ENCODE results near the gene PLCH1. TPM values are rescaled to one million over a fixed set of nuclear protein-coding genes. Genes with fewer than 3 reads are reported as not detected.

PLCH1 gene
- total and polyA plus RNA-seq, 2 of the 13 experiments (the other 11 are each of a cell fraction or from before 2014, with no cell fraction given): 2.0 to 3.0 TPM

- intact Hi-C loops (cut with micrococcal nuclease; ENCODE audit: unreplicated experiment): loop anchor here (5.0 kb wide), 1 partner anchor 105 kb away; the partner anchor contains the start of gene SLC33A1
- Histone ChIP-seq H3K36me3 (replicated peaks in 1 of 2; ENCODE audit: control insufficient read depth in 1 of 2, insufficient read depth in 2 of 2, low read length in 2 of 2) (no peaks in the 10 kb centered on the region), H3K27ac (ENCODE audit: extremely low read length, insufficient read depth, low read length) (peak overlapping the region; percentile 64), H3K4me1 (ENCODE audit: insufficient read depth, low read length) (peaks cover 65% of the 10 kb centered on the region), H3K27me3 (ENCODE audit: control insufficient read depth in 1 of 2, insufficient read depth in 2 of 2, low read length in 2 of 2) (peaks cover 0 to 3% of the 10 kb centered on the region in 2 experiments; a peak in 1 of 5 replicates), H3K9ac (ENCODE audit: insufficient read depth, low read depth, low read length) (peak overlapping the region; percentile 31), H3K9me3 (ENCODE audit: low read length) (no peaks in the 10 kb centered on the region), H3K4me2 (ENCODE audit: low read depth, low read length) (peak overlapping the region; percentile 90), H4K20me1 (ENCODE audit: insufficient read depth, low read length) (no peaks in the 10 kb centered on the region), H2AFZ (ENCODE audit: low read length) (no peak overlapping the region), H3K4me3 (replicated peaks in 1 of 3; ENCODE audit: insufficient read depth in 1 of 3, low read depth in 2 of 3, low read length in 3 of 3) (no peak overlapping the region), H3K79me2 (ENCODE audit: insufficient read depth, low read length) (no peaks in the 10 kb centered on the region)
- no TSS peak for BruUV-seq (replicated peaks)
- ChIA-PET CTCF (ENCODE audit: low intra/inter-chr PET ratio, low total read pairs) (no interaction called here), POLR2A (interaction anchor here (1.1 to 5.6 kb wide), 3 partner anchors 10 to 106 kb away, joined by 3 to 38 read pairs (median 4); partner anchors contain the start of gene C3orf33)
- DNase-seq (ENCODE audit: low spot score) (peak; percentile 37), FAIRE-seq (no peak), ATAC-seq (no peak)
- in situ Hi-C loops (cut with HindIII; ENCODE audit: extremely low pct_ligation_motif_present, low pct_unique_long_range_greater_than_20kb): loop anchor here (5.0 kb wide), 1 partner anchor 115 kb away; no protein-coding TSS in a partner anchor
- 48% methylated on average over 2 of the region's 2 CpGs for WGBS (ENCODE audit: low lambda C conversion rate)
- TF ChIP-seq ZNF691 (CRISPR knock-in tag; IDR thresholded peaks at IDR 0.05; ENCODE audit: borderline replicate concordance, low read depth) (no peak), FOXJ3 (CRISPR knock-in tag; IDR thresholded peaks at IDR 0.05; ENCODE audit: borderline replicate concordance) (no peak), NKX3-1 (CRISPR knock-in tag; IDR thresholded peaks at IDR 0.05) (no peak)
Measured at GRCh38 chr3:155747286-155747945, 2.5 kb upstream of the PLCH1 start.

- Histone ChIP-seq H3K9me3 (ENCODE audit: low read length) (no peaks in the 10 kb centered on the region), H3K79me2 (ENCODE audit: insufficient read depth, low read length) (no peaks in the 10 kb centered on the region), H3K4me3 (replicated peaks in 1 of 3; ENCODE audit: insufficient read depth in 1 of 3, low read depth in 2 of 3, low read length in 3 of 3) (no peak overlapping the region), H3K4me2 (ENCODE audit: low read depth, low read length) (peak overlapping the region; percentile 70), H3K27me3 (ENCODE audit: control insufficient read depth in 1 of 2, insufficient read depth in 2 of 2, low read length in 2 of 2) (peaks cover 0 to 3% of the 10 kb centered on the region in 2 experiments; a peak in 1 of 5 replicates), H2AFZ (ENCODE audit: low read length) (no peak overlapping the region), H3K4me1 (ENCODE audit: insufficient read depth, low read length) (peaks cover 65% of the 10 kb centered on the region), H4K20me1 (ENCODE audit: insufficient read depth, low read length) (no peaks in the 10 kb centered on the region), H3K27ac (ENCODE audit: extremely low read length, insufficient read depth, low read length) (no peak overlapping the region), H3K9ac (ENCODE audit: insufficient read depth, low read depth, low read length) (no peak overlapping the region), H3K36me3 (replicated peaks in 1 of 2; ENCODE audit: control insufficient read depth in 1 of 2, insufficient read depth in 2 of 2, low read length in 2 of 2) (no peaks in the 10 kb centered on the region)
- CTCF ChIA-PET (ENCODE audit: low intra/inter-chr PET ratio, low total read pairs): no interaction called here
- intact Hi-C loops (cut with micrococcal nuclease; ENCODE audit: unreplicated experiment) (loop anchor here (5.0 kb wide), 1 partner anchor 106 kb away; the partner anchor contains the start of gene SLC33A1), in situ Hi-C loops (cut with HindIII; ENCODE audit: extremely low pct_ligation_motif_present, low pct_unique_long_range_greater_than_20kb) (loop anchor here (5.0 kb wide), 1 partner anchor 116 kb away; no protein-coding TSS in a partner anchor)
- POLR2A ChIA-PET: interaction anchor here (0.6 to 5.6 kb wide), 4 partner anchors 9 to 1414 kb away, joined by 3 to 38 read pairs (median 4); partner anchors contain the start of gene C3orf33
- ATAC-seq (no peak), FAIRE-seq (no peak), DNase-seq (ENCODE audit: low spot score) (peak; percentile 54)
- TF ChIP-seq BCL6 (CRISPR knock-in tag; IDR thresholded peaks at IDR 0.05): peak; percentile 82; the same call in 1 of the 2 replicates
- TF ChIP-seq RBAK (CRISPR knock-in tag; IDR thresholded peaks at IDR 0.05): no peak
- peak; percentile 40; the same call in 1 of the 2 replicates for TF ChIP-seq RARA (CRISPR knock-in tag; IDR thresholded peaks at IDR 0.05)
- 0 out of 2 replicates have a peak, but pooled peaks have one; percentile 3 for TF ChIP-seq ARID3A (IDR thresholded peaks at IDR 0.05; ENCODE audit: low read depth, low read length)
- TF ChIP-seq CBX5 (CRISPR knock-in tag; IDR thresholded peaks at IDR 0.05; ENCODE audit: borderline replicate concordance): no peak
- TF ChIP-seq POLR2AphosphoS2 (IDR thresholded peaks at IDR 0.05; ENCODE audit: low read depth, low read length): no peak
- no peak for TF ChIP-seq ZNF431 (CRISPR knock-in tag; IDR thresholded peaks at IDR 0.05; ENCODE audit: borderline replicate concordance, low read depth)
- no peak for TF ChIP-seq EED (CRISPR knock-in tag; IDR thresholded peaks at IDR 0.05)
- TF ChIP-seq TP53 (CRISPR knock-in tag; conservative IDR thresholded peaks at IDR 0.05): no peak
- no peak for TF ChIP-seq ZNF138 (CRISPR knock-in tag; IDR thresholded peaks at IDR 0.05; ENCODE audit: low read depth)
- WGBS (ENCODE audit: low lambda C conversion rate): 3% methylated on average over 1 of the region's 1 CpG
- BruUV-seq (replicated peaks): no TSS peak
Measured at GRCh38 chr3:155746703-155747102, 1.8 kb upstream of the PLCH1 start.

Measured in HepG2 (cell line).